Peyer's patch (tissue), 4 donors: ENCODE results near the gene PHACTR1.

Experiments
- POLR2A ChIP-seq, 2 donors: fragments of 450-650 bp; IDR thresholded peaks; one replicate each; pipeline ENCODE4 v1.5.1; 2017; ENCODE audit warnings: antibody characterized with exemption in 2 of 2, mild to moderate bottlenecking in 2 of 2, moderate library complexity in 2 of 2
- TF ChIP-seq, protein P1 (sequence below), 6 experiments: fragments of 450-650 bp in 4 of 6; fragments of 200-600 bp in 2 of 6; sonication (generic) in 1 of 6; IDR thresholded peaks; one replicate each; pipeline ENCODE4 v1.5.1; 2017 to 2019; ENCODE audit warnings: antibody characterized with exemption in 6 of 6, mild to moderate bottlenecking in 3 of 6, moderate library complexity in 1 of 6

DNA sequence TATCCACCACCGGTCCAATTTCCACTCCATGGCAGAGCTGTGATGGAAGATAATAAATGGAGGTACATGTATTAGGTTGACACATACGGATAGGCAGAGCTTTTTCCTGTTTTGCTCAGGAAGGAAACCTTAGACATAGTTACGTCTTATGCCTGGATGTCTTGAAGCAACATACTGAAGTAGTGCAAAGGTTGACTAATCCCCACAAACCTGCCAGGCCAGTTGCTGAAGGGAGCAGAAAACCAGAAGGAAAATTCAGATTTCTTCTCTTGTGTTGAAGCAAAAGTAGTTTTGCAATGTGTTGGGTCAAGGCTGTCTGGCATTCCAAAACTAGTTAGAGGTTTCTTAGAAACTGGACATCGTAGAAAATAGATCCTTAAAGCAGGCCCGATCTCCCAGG is 68.7 kb downstream of the PHACTR1 start:
- TF ChIP-seq, protein P1, sequence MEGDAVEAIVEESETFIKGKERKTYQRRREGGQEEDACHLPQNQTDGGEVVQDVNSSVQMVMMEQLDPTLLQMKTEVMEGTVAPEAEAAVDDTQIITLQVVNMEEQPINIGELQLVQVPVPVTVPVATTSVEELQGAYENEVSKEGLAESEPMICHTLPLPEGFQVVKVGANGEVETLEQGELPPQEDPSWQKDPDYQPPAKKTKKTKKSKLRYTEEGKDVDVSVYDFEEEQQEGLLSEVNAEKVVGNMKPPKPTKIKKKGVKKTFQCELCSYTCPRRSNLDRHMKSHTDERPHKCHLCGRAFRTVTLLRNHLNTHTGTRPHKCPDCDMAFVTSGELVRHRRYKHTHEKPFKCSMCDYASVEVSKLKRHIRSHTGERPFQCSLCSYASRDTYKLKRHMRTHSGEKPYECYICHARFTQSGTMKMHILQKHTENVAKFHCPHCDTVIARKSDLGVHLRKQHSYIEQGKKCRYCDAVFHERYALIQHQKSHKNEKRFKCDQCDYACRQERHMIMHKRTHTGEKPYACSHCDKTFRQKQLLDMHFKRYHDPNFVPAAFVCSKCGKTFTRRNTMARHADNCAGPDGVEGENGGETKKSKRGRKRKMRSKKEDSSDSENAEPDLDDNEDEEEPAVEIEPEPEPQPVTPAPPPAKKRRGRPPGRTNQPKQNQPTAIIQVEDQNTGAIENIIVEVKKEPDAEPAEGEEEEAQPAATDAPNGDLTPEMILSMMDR (IDR thresholded peaks at IDR 0.05), result no peak
- TF ChIP-seq POLR2A (IDR thresholded peaks at IDR 0.05), result no peak
